Upper lobe of left lung (tissue), 4 donors: ENCODE results near the gene NRXN2.

Source experiments
- EP300 ChIP-seq, 4 donors: sonication (generic); formaldehyde crosslinking; IDR thresholded peaks; one replicate each; pipeline ENCODE4 v1.5.1; 2017; ENCODE audit warnings: antibody characterized with exemption in 4 of 4, control low read depth in 2 of 4
- POLR2A ChIP-seq, 4 donors: fragments of 450-650 bp; IDR thresholded peaks; one replicate each; pipeline ENCODE4 v1.5.1; 2016 to 2017; ENCODE audit warnings: antibody characterized with exemption in 4 of 4, mild to moderate bottlenecking in 2 of 4
- POLR2AphosphoS5 ChIP-seq, 2 donors: sonication (generic); formaldehyde crosslinking; IDR thresholded peaks; one replicate each; pipeline ENCODE4 v1.5.1; 2017; ENCODE audit warnings: antibody characterized with exemption in 2 of 2
- TF ChIP-seq, protein P1 (sequence below), 6 experiments: fragments of 450-650 bp in 4 of 6; fragments of 200-600 bp in 2 of 6; sonication (generic) in 2 of 6; IDR thresholded peaks; one replicate each; pipeline ENCODE4 v1.5.1; 2016 to 2019; ENCODE audit warnings: antibody characterized with exemption in 6 of 6

DNA sequence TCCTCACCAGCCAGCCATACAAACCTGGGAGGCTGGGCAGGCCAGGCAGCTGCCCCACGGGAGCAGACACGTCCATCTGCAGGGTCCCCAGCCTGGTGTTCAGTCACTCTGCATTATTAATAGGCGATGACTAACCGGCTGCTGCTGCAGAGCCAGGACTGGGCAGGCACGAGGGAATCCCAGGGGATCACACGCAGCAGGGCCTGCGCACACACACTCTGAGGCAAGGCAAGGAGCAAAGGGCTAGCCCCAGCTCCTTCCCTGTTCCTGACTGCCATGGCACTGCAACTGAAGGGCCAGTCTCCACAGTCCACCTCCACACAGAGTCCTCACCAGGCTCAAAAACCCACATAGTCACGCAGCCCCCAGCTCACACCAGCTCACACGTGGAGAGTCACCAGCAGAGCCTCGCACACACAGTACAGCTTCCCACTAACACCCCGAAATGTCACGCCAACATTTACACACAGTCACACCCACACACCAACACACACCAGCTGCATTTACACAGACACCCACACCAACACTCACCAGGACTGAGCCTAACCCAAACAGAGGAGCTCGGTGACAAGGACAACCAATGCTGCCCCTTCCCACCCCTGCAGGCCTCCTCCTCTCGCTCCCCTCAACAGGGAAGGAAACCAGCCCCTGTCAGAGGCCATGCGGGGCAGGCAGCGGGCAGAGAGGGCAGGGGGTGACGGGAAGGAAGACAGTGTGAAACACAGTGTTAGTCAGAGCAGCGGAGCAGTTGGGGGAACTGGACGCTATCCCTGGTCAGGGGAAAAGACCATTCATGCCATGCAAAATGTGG is 47.3 kb downstream of the NRXN2 start:
- TF ChIP-seq, protein P1, sequence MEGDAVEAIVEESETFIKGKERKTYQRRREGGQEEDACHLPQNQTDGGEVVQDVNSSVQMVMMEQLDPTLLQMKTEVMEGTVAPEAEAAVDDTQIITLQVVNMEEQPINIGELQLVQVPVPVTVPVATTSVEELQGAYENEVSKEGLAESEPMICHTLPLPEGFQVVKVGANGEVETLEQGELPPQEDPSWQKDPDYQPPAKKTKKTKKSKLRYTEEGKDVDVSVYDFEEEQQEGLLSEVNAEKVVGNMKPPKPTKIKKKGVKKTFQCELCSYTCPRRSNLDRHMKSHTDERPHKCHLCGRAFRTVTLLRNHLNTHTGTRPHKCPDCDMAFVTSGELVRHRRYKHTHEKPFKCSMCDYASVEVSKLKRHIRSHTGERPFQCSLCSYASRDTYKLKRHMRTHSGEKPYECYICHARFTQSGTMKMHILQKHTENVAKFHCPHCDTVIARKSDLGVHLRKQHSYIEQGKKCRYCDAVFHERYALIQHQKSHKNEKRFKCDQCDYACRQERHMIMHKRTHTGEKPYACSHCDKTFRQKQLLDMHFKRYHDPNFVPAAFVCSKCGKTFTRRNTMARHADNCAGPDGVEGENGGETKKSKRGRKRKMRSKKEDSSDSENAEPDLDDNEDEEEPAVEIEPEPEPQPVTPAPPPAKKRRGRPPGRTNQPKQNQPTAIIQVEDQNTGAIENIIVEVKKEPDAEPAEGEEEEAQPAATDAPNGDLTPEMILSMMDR (IDR thresholded peaks at IDR 0.05): no peak
- TF ChIP-seq POLR2A (IDR thresholded peaks at IDR 0.05): no peak
- no peak for TF ChIP-seq POLR2AphosphoS5 (IDR thresholded peaks at IDR 0.05)
- TF ChIP-seq EP300 (IDR thresholded peaks at IDR 0.05): no peak
